ENCODE results near the gene FBXO8. TPM values are rescaled to one million over a fixed set of nuclear protein-coding genes. Genes with fewer than 3 reads are reported as not detected.

The FBXO8 gene
- total and polyA plus RNA-seq, 2 of the 4 experiments (the other 2 are of a cell fraction): 11.3 to 25.6 TPM

GRCh38 chr4:174278467-174278866, 5.0 kb downstream of the FBXO8 start:
- intact Hi-C loops (cut with micrococcal nuclease) (no loop called here), in situ Hi-C loops (cut with MboI; ENCODE audit: low sequenced_read_pairs) (no loop called here), dilution Hi-C loops (cut with HindIII; ENCODE audit: low sequenced_read_pairs, unreplicated experiment) (no loop called here)
- Histone ChIP-seq H3K18ac (ENCODE audit: low read depth, low read length) (no peak overlapping the region), H2AFZ (replicated peaks; ENCODE audit: low read length, poor library complexity) (no peak overlapping the region), H3K4me3 (ENCODE audit: insufficient read depth, low read depth, low read length) (no peak overlapping the region), H2BK5ac (ENCODE audit: low read depth, low read length, poor library complexity, severe bottlenecking) (no peak overlapping the region), H4K8ac (ENCODE audit: low read depth in 2 of 2, low read length in 2 of 2) (no peak overlapping the region), H3K27me3 (ENCODE audit: control insufficient read depth, insufficient read depth, low read length) (no peaks in the 10 kb centered on the region), H4K5ac (ENCODE audit: low read depth, low read length) (no peak overlapping the region), H2BK120ac (ENCODE audit: low read depth, low read length) (no peak overlapping the region), H2AK5ac (ENCODE audit: low read depth, low read length) (no peak overlapping the region), H3K4me1 (ENCODE audit: control insufficient read depth, insufficient read depth, low read length) (no peaks in the 10 kb centered on the region), H3K79me1 (ENCODE audit: low read depth in 1 of 2, low read length in 2 of 2) (peaks cover 7 to 28% of the 10 kb centered on the region in 2 experiments; a peak in 3 of 4 replicates), H2BK20ac (ENCODE audit: low read depth, low read length) (no peak overlapping the region), H3K9me1 (ENCODE audit: insufficient read depth, low read length) (no peaks in the 10 kb centered on the region), H3K4ac (ENCODE audit: low read depth, low read length) (no peak overlapping the region), H2BK15ac (ENCODE audit: low read depth, low read length) (no peak overlapping the region), H3K14ac (replicated peaks; ENCODE audit: low read depth, low read length) (no peak overlapping the region), H2AK9ac (replicated peaks; ENCODE audit: low read depth, low read length, poor library complexity) (no peak overlapping the region), H3K56ac (ENCODE audit: extremely low read depth, insufficient read depth, low read length) (no peak overlapping the region), H4K20me1 (ENCODE audit: insufficient read depth, low read length) (no peaks in the 10 kb centered on the region), H3K9me3 (ENCODE audit: control insufficient read depth, insufficient read depth, low read length) (no peaks in the 10 kb centered on the region), H3K36me3 (ENCODE audit: control insufficient read depth, insufficient read depth, low read length) (no peaks in the 10 kb centered on the region), H4K91ac (ENCODE audit: insufficient read depth, low read depth, low read length) (no peak overlapping the region), H3K23ac (ENCODE audit: low read depth, low read length) (no peak overlapping the region), H3K9ac (ENCODE audit: low read depth, low read length) (no peak overlapping the region), H3K27ac (ENCODE audit: insufficient read depth, low read length) (no peak overlapping the region), H3K4me2 (ENCODE audit: low read depth, low read length) (no peak overlapping the region)
- ChIA-PET CTCF (no interaction called here), POLR2A (ENCODE audit: unreplicated experiment) (no interaction called here)
- no TSS peak for BruUV-seq (replicated peaks)
- no peak for ATAC-seq (ENCODE audit: low read depth)
- TF ChIP-seq RAD21 (IDR thresholded peaks at IDR 0.05; ENCODE audit: low read length): no peak
- TF ChIP-seq ELK1 (IDR thresholded peaks at IDR 0.05; ENCODE audit: borderline replicate concordance, low read depth, low read length): no peak
- TF ChIP-seq POLR2A (IDR thresholded peaks at IDR 0.05; ENCODE audit: low read depth, low read length): no peak
- no peak for TF ChIP-seq BHLHE40 (IDR thresholded peaks at IDR 0.05; ENCODE audit: low read depth, low read length)
- TF ChIP-seq USF2 (IDR thresholded peaks at IDR 0.05; ENCODE audit: low read depth, low read length): no peak
- TF ChIP-seq SMC3 (IDR thresholded peaks at IDR 0.05; ENCODE audit: low read depth, low read length): no peak
- TF ChIP-seq MAZ (IDR thresholded peaks at IDR 0.05; ENCODE audit: borderline replicate concordance, low read depth, low read length): no peak
- TF ChIP-seq FOS (IDR thresholded peaks at IDR 0.05; ENCODE audit: low read depth, low read length): no peak
- TF ChIP-seq CHD1 (IDR thresholded peaks at IDR 0.05; ENCODE audit: low read depth, low read length): no peak
- no peak for TF ChIP-seq MAFK (IDR thresholded peaks at IDR 0.05; ENCODE audit: low read depth, low read length)
- TF ChIP-seq MXI1 (IDR thresholded peaks at IDR 0.05; ENCODE audit: borderline replicate concordance, low read depth, low read length): no peak
- DNase-seq: no peak
